Stimulated activated CD8-positive, alpha-beta memory T cell treated with anti-CD3 and anti-CD28 coated beads, Interleukin-4, amount 100 ng/mL, for 48 hours (primary cell): ENCODE data around the gene CBARP.
"Not testable (repeated sequence)": the region's sequence is repeated elsewhere in the genome, so short reads cannot be mapped to it uniquely, and the experiment has no call there.

Experiments used
- DNase-seq: peaks from one replicate; pipeline ENCODE4 v3.0.0-alpha.2; 2020

The CBARP gene

DNA sequence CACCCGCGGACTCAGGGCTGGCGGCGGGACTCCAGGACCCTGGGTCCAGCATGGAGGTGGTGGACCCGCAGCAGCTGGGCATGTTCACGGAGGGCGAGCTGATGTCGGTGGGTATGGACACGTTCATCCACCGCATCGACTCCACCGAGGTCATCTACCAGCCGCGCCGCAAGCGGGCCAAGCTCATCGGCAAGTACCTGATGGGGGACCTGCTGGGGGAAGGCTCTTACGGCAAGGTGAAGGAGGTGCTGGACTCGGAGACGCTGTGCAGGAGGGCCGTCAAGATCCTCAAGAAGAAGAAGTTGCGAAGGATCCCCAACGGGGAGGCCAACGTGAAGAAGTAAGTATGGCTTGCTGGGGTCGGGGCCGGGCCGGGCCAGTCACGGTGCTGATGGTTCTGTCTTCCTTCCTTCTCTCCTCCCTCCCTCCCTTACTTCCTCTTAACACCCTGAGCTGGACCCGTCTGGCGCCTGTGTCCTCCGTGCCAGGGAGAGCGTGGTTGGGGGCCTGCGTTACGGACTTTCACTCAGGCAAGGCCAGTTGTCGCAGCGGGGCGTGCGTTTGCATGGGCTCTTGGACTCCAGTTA is 30.8 kb downstream of the CBARP start:
- peak; percentile 41 for DNase-seq

DNA sequence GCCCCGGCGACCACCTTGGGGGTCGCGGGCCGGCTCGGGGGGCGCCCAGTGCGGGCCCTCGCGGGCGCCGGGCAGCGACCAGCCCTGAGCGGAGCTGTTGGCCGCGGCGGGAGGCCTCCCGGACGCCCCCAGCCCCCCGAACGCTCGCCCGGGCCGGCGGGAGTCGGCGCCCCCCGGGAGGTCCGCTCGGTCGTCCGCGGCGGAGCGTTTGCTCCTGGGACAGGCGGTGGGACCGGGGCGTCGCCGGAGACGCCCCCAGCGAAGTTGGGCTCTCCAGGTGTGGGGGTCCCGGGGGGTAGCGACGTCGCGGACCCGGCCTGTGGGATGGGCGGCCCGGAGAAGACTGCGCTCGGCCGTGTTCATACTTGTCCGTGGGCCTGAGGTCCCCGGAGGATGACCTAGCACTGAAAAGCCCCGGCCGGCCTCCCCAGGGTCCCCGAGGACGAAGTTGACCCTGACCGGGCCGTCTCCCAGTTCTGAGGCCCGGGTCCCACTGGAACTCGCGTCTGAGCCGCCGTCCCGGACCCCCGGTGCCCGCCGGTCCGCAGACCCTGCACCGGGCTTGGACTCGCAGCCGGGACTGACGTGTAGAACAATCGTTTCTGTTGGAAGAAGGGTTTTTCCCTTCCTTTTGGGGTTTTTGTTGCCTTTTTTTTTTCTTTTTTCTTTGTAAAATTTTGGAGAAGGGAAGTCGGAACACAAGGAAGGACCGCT is 31.5 kb downstream of the CBARP start:
- no peak for DNase-seq

DNA sequence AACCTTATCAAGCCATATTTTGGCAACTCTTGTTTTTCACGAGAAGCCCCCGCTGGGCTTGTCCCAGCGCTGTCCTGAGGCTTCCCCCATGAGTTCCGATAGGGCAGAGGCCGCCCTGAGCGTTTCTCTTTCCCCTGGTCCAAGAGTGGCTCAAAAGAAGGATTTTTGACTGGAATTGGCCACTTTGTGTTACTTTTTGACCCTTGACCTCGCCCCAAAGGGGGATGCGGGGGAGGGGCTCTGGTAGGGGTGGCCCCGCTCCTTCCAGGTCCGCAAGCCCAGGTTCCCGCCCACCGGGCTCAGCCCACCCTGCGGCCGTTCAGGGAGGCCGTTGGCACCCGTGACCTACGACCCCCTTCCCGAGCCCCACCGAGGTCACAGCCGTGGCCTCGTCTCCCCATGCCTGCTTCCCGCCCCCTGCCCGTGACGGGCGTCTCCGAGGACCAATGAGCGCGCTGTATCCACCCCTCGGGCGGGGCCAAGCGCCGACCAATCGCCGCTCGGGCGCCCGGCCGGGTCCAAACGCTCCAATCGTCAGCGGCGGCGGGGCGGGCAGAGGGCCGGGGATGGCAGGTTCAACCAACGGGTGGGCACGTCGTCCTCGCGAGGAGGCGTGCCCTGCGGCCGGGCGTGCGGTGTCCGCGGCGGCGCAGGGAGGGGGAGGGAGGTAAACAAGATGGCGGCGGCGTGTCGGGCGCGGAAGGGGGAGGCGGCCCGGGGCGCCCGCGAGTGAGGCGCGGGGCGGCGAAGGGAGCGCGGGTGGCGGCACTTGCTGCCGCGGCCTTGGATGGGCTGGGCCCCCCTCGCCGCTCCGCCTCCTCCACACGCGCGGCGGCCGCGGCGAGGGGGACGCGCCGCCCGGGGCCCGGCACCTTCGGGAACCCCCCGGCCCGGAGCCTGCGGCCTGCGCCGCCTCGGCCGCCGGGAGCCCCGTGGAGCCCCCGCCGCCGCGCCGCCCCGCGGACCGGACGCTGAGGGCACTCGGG is 32.4 kb downstream of the CBARP start, which contains the start of gene STK11:
Gene STK11, plus strand, starts transcription at position 665 of the 986 bp plus-strand sequence. CDS start 1,136 bp downstream, outside the sequence.
- peak; percentile 100 for DNase-seq

DNA sequence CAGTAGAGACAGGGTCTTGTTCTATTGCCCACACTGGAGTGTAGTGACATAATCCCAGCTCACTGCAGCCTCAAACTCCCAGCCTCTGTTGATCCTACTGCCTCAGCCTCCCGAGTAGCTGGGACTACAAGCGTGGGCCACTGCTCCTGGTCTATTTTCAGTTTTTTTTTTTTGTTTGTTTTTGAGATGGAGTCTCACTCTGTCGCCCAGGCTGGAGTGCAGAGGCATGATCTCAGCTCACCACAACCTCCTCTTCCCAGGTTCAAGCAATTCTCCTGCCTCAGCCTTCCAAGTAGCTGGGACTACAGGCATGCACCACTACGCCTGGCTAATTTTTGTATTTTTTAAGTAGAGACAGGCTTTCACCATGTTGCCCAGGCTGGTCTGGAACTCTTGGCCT is 37.2 kb downstream of the CBARP start:
- DNase-seq = not testable (repeated sequence)

DNA sequence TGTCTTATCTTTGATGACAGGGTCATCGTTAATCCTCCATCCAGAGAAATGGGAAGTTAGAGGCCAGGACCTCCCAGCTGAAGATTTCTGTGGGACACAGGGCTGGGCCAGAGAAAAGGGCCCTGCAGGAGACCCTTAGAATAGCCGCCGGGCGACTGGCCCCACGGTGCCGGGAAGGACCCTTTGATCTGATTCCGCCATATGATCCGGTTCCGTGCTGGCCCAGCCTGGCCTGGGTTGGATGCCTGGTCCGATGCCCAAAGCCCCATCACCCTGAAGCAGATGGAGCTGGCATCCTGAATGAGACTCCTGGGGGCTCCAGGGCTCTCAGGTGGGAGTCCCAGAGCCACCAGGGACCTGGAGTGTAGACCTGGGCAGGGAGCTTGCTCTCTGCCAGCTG is 38.3 kb downstream of the CBARP start:
- DNase-seq = no peak

DNA sequence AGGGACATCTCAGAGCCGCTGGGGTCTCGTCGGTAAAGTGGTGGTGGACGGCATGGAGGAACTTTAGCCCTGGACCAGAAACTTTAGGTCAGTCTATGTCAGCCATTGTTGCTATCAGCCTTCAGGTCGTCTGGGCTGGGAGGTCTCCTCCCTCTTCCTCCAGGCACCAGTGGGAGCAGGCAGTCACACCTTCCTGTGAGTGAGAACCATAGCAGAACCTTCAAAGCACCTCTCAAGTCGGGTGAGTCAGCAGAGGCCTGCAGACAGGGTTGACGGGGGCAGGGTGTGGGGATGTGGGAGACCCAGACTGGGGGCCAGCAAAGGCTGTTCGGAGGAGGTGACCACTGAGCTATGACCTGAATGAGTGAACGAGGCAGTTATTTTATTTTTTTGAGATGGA is 48.4 kb downstream of the CBARP start:
- peak; percentile 68 for DNase-seq

DNA sequence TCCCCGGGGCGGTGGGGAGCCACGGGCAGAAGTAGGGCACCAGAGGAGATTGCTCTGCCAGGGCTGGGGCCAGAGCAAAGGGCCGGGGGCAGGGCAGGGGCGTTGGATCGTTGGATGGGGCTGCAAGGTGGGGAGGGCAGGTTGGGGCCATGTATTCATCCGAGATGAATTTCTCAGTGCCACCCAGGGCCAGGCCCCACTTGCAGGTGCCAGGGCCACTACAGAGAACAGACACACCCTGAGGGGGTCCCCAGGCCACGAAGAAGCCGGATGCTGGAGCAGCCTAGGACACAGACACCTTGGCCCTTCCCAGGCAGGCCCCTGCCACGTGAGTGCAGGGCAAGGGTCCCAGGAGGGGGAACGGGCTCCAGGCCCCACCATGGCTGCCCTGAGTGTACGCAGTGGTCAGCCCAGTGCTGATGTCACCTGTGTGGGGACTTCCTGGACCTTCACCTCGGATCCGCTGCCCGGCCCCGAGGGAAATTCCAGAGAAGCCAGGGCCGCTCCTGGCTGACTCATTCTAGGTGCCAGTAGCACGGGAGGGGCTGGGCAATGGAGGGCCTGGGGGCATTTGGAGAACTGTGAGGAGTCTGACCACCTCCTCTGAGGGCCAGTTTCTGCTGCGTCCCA is 54.1 kb downstream of the CBARP start:
- no peak for DNase-seq

DNA sequence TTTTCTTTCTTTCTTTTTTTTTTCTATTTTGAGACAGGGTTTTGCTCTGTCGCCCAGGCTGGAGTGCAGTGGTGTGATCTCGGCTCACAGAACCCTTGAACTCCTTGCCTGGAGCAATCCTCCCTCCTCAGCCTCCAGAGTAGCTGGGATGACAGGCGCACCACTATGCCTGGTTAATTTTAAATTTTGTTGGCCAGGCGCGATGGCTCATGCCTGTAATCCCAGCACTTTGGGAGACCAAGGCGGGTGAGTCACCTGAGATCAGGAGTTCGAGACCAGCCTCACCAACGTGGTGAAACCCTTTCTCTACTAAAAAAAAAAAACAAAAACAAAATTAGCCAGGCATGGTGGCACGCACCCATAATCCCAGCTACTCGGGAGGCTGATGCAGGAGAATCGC is 55.1 kb downstream of the CBARP start:
- no peak for DNase-seq

DNA sequence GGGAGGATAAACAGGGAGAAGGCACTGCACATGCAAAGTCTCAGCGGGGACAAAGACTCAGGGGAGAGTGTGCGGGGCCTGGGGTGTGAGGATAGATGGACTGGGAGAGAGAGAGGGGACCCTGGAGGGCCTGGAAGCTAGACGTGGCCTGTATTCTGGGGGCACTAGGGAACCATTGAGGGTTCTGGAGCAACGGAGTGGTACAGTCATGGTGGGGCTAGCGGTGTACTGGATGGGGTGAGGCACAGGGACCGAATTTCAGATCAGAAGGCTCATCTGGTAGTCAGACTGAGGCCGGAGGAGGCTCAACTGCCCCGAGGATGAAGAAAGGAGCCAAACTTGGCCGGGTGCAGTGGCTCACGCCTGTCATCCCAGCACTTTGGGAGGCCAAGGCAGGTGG is 55.7 kb downstream of the CBARP start:
- no peak for DNase-seq

DNA sequence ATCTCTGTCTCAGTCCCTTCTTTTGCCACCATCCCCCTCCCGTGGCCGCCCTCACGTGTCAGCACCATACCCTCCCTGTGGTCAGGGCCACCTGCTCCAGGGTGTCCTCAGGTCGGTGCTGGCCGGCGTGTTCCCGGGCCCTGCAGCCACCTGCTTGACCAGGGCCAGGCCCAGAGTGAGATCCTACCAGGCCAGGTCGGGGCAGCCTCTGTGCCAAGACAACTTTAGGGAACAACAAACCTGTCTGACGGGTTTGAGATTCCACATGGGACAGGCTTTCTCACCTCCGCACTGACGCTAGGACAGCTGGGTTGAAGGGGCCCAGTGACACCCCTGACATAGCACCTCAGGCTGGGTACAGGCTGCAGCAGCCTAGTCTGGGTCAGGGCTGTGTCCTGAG is 56.2 kb downstream of the CBARP start:
- DNase-seq = no peak
